Middle frontal gyrus (tissue), 1 donor: Measurements from ENCODE around the gene ZC2HC1B.

ENCODE experiments used
- DNase-seq: peaks from one replicate; pipeline ENCODE4 v3.0.0-alpha.2; 2015; ENCODE audit warnings: low spot score; ENCODE audit errors: extremely low spot score

ZC2HC1B gene

GRCh38 chr6:143961886-143962878 lies 97.9 kb downstream of the ZC2HC1B start:
- no peak for DNase-seq

GRCh38 chr6:143963158-143963919 lies 99.1 kb downstream of the ZC2HC1B start:
- no peak for DNase-seq

GRCh38 chr6:143964674-143965081 lies 100.4 kb downstream of the ZC2HC1B start:
- no peak for DNase-seq

GRCh38 chr6:143965503-143966171 lies 101.4 kb downstream of the ZC2HC1B start:
- no peak for DNase-seq

- DNase-seq = no peak
Observed at GRCh38 chr6:143966312-143966711, 102.0 kb downstream of the ZC2HC1B start.

GRCh38 chr6:143967706-143968376 lies 103.6 kb downstream of the ZC2HC1B start:
- DNase-seq = no peak

GRCh38 chr6:143969077-143969476 lies 104.8 kb downstream of the ZC2HC1B start:
- no peak for DNase-seq

GRCh38 chr6:143970456-143971218 lies 106.4 kb downstream of the ZC2HC1B start:
- DNase-seq = no peak

- no peak for DNase-seq
Observed at GRCh38 chr6:143971482-143972205, 107.4 kb downstream of the ZC2HC1B start.

- DNase-seq = no peak
Observed at GRCh38 chr6:143973097-143973966, 109.1 kb downstream of the ZC2HC1B start.

- no peak for DNase-seq
Observed at GRCh38 chr6:143974089-143974488, 109.8 kb downstream of the ZC2HC1B start.

- DNase-seq = no peak
Observed at GRCh38 chr6:143976806-143977349, 112.6 kb downstream of the ZC2HC1B start.

GRCh38 chr6:143980921-143981320 lies 116.6 kb downstream of the ZC2HC1B start:
- no peak for DNase-seq

GRCh38 chr6:143982968-143983367 lies 118.7 kb downstream of the ZC2HC1B start:
- no peak for DNase-seq

GRCh38 chr6:143984666-143985065 lies 120.4 kb downstream of the ZC2HC1B start:
- no peak for DNase-seq

GRCh38 chr6:143986463-143987065 lies 122.3 kb downstream of the ZC2HC1B start:
- DNase-seq = no peak
